Esophagus squamous epithelium (tissue), 5 donors: ENCODE data around the gene PIK3C2G. TPM values are rescaled to one million over a fixed set of nuclear protein-coding genes. Genes with fewer than 3 reads are reported as not detected.

Source experiments
- DNase-seq: peaks from one replicate; lab custom pipeline; 2025; lab: John Stamatoyannopoulos, UW
- H3K27ac ChIP-seq, 4 donors: fragments of 200-600 bp; sonication (generic); one replicate each; pipeline ENCODE4 v1.5.1; 2016 to 2019; ENCODE audit warnings: mild to moderate bottlenecking in 1 of 4
- H3K27me3 ChIP-seq, 4 donors: fragments of 200-600 bp; sonication (generic); 1 replicate in 3 of 4; 2 replicates in 1 of 4; pipeline versions ENCODE4 v1.5.1 to v1.6.0; 2017 to 2021; ENCODE audit warnings: antibody characterized with exemption in 1 of 4
- H3K36me3 ChIP-seq, 3 donors: fragments of 200-600 bp; sonication (generic); one replicate each; pipeline ENCODE4 v1.5.1; 2016 to 2019
- H3K4me1 ChIP-seq, 3 donors: fragments of 200-600 bp; sonication (generic); one replicate each; pipeline ENCODE4 v1.5.1; 2017 to 2019
- H3K4me3 ChIP-seq, 4 donors: fragments of 200-600 bp; sonication (generic); 1 replicate in 3 of 4; 2 replicates in 1 of 4; pipeline ENCODE4 v1.5.1; 2016 to 2019; ENCODE audit warnings: mild to moderate bottlenecking in 2 of 4, moderate library complexity in 1 of 4
- H3K9me3 ChIP-seq, 3 donors: fragments of 200-600 bp; sonication (generic); one replicate each; pipeline ENCODE4 v1.5.1; 2016 to 2019
- POLR2A ChIP-seq, 4 donors: fragments of 450-650 bp; IDR thresholded peaks; one replicate each; pipeline ENCODE4 v1.6.1; 2017; ENCODE audit warnings: antibody characterized with exemption in 4 of 4, mild to moderate bottlenecking in 4 of 4, moderate library complexity in 3 of 4
- WGBS, 2 donors: methylation state at CpG; one replicate each; pipeline ENCODE4 v1.1.5; 2018; 5-methylcytosine and 5-hydroxymethylcytosine counted together
- intact Hi-C: fragments of 100-400 bp; cut with DNase I; formaldehyde crosslinking; loops from one replicate; pipeline ENCODE4 v1.15.0; 2022
- total RNA-seq, 4 donors: library from RNA; depleted of rRNA; stranded (reverse); fragments of >200 nt; gene quantifications; one replicate each; pipeline ENCODE4 v1.1.0, GENCODE V29; 2016
- TF ChIP-seq, protein P1 (sequence below), 6 experiments: fragments of 450-650 bp in 4 of 6; fragments of 200-600 bp in 2 of 6; sonication (generic) in 2 of 6; IDR thresholded peaks; one replicate each; pipeline ENCODE4 v1.5.1; 2016 to 2019; ENCODE audit warnings: antibody characterized with exemption in 6 of 6, mild to moderate bottlenecking in 4 of 6, moderate library complexity in 4 of 6
- donor health status: DM: yes; HTN: yes; CAD: no.

Gene PIK3C2G
- total RNA-seq, 4 donors from 2014 or later: 3.5 to 12.6 (median 7.2) TPM

DNA sequence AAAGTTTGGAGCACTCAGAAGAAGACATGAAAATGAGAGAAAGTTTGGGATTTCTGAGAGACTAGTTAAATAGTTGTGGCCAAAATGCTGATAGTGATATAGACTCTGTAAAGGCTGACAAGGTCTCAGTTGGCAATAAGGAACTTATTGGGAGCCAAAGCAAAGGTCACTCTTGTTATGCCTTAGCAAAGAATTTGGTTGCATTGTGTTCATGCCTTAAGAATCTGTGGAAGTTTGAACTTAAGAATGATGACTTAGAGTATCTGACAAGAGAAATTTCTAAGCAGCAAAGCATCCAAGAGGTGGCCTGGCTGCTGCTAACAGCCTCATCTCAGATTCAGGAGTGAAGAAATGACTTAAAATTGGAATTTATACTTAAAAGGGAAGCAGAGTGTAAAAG, 113.8 kb downstream of the PIK3C2G start:
- TF ChIP-seq, protein P1, sequence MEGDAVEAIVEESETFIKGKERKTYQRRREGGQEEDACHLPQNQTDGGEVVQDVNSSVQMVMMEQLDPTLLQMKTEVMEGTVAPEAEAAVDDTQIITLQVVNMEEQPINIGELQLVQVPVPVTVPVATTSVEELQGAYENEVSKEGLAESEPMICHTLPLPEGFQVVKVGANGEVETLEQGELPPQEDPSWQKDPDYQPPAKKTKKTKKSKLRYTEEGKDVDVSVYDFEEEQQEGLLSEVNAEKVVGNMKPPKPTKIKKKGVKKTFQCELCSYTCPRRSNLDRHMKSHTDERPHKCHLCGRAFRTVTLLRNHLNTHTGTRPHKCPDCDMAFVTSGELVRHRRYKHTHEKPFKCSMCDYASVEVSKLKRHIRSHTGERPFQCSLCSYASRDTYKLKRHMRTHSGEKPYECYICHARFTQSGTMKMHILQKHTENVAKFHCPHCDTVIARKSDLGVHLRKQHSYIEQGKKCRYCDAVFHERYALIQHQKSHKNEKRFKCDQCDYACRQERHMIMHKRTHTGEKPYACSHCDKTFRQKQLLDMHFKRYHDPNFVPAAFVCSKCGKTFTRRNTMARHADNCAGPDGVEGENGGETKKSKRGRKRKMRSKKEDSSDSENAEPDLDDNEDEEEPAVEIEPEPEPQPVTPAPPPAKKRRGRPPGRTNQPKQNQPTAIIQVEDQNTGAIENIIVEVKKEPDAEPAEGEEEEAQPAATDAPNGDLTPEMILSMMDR (IDR thresholded peaks at IDR 0.05): no peak
- no peak for TF ChIP-seq POLR2A (IDR thresholded peaks at IDR 0.05)
- H3K9me3 ChIP-seq: peaks cover 0 to 9% (median 0%) of the 10 kb centered on the region in 3 donors
- no peak overlapping the region for H3K27ac ChIP-seq
- intact Hi-C loops: no loop called here
- H3K27me3 ChIP-seq: no peaks in the 10 kb centered on the region
- H3K4me1 ChIP-seq: no peaks in the 10 kb centered on the region
- no peak for DNase-seq
- H3K36me3 ChIP-seq: peaks cover 0 to 12% (median 0%) of the 10 kb centered on the region in 3 donors
- H3K4me3 ChIP-seq: no peak overlapping the region

GRCh38 chr12:18375583-18375982, 114.3 kb downstream of the PIK3C2G start:
- no peak for DNase-seq
- H3K9me3 ChIP-seq: peaks cover 0 to 9% (median 0%) of the 10 kb centered on the region in 3 donors
- H3K4me1 ChIP-seq: no peaks in the 10 kb centered on the region
- H3K36me3 ChIP-seq: peaks cover 0 to 12% (median 0%) of the 10 kb centered on the region in 3 donors
- WGBS, 2 donors: 58 to 100% methylated on average over 1 to 2 of the region's 2 CpGs
- H3K4me3 ChIP-seq: no peak overlapping the region
- intact Hi-C loops: no loop called here
- H3K27ac ChIP-seq: no peak overlapping the region
- H3K27me3 ChIP-seq: no peaks in the 10 kb centered on the region
- TF ChIP-seq POLR2A (IDR thresholded peaks at IDR 0.05): no peak
- TF ChIP-seq, protein P1 (IDR thresholded peaks at IDR 0.05): no peak

DNA sequence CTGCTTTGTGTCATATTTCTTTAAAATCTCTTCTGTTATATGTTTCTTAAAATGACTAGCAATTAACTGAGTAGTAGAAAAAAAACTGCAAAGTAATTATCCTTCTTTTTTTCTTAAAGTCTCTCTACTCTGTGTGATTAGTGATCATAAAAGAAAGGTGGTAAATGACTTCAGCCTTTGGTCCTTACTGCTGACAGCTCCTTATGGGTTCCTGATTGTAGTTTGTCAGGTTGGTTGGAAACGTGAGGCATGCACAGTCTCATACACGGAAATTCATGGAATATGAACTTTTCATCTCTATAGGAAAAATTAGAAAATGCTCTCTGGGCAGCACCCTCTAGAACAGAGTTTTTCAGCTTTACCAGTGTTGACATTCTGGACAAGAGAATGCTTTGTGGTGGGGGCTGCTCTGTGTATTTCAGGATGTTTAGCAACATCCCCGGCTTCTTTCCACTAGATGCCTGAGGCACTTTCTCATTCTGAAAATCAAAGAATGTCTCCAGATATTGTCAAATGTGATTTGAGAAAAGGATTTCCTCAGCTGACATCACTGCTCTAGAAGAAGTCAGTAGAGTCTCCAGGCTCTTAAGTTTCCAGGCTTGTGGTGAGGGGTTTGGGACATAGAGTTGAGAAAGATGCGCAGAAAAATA, 121.0 kb downstream of the PIK3C2G start:
- TF ChIP-seq, protein P1 (IDR thresholded peaks at IDR 0.05): no peak
- no peak for TF ChIP-seq POLR2A (IDR thresholded peaks at IDR 0.05)
- DNase-seq: no peak
- peak overlapping the region in 1 of 4 donors; percentile 53 for H3K27ac ChIP-seq
- intact Hi-C loops: no loop called here
- peaks cover 0 to 18% (median 0%) of the 10 kb centered on the region in 3 donors for H3K4me1 ChIP-seq
- H3K27me3 ChIP-seq: no peaks in the 10 kb centered on the region
- H3K36me3 ChIP-seq: no peaks in the 10 kb centered on the region
- H3K9me3 ChIP-seq: no peaks in the 10 kb centered on the region
- H3K4me3 ChIP-seq: no peak overlapping the region
- WGBS, 2 donors: 49 to 64% methylated on average over 4 of the region's 4 CpGs

DNA sequence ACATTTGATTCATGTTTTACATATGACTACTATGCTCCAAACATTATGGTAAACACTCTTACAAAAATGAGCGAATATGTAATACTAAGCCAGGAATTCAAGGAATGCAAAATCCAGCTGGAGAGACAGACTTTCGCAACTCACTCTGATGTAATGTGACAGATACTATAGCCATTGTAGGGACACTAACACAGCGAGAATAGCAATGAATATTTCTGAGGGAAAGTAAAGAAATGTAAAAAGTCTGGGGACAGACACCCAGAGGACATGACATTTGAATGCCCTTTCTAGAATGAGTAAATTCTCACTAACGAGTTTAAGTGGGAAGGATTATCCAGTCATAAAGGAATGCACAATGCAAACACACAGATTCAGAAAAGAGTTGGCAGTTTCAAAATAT, 121.9 kb downstream of the PIK3C2G start:
- Histone ChIP-seq H3K27me3 (no peaks in the 10 kb centered on the region), H3K4me1 (peaks cover 0 to 18% (median 0%) of the 10 kb centered on the region in 3 donors), H3K36me3 (no peaks in the 10 kb centered on the region), H3K4me3 (no peak overlapping the region), H3K9me3 (no peaks in the 10 kb centered on the region), H3K27ac (peak overlapping the region in 1 of 4 donors; percentile 53)
- no peak for DNase-seq
- intact Hi-C loops: no loop called here
- WGBS, 2 donors: 17 to 47% methylated on average over 4 of the region's 4 CpGs
- TF ChIP-seq, protein P1 (IDR thresholded peaks at IDR 0.05): no peak
- no peak for TF ChIP-seq POLR2A (IDR thresholded peaks at IDR 0.05)

DNA sequence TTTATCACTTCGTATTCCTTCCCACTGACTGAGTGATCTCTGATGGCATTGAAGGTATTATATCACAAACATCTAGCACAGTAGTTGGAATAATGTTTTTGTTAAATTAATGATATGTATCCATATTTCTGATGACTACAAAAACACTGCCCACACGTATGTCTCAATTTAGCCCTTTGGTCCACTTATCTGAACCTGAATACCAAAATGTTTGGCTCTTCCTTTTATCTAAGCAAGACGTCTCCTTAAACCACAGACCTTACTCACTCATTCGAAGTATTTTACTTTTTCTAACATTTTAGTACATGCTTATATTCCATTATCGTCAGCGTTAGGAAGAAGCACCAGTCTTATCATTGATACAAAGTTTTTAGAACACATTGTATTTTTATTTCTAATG, 126.4 kb downstream of the PIK3C2G start:
- H3K4me1 ChIP-seq: peaks cover 0 to 11% (median 0%) of the 10 kb centered on the region in 3 donors
- H3K36me3 ChIP-seq: no peaks in the 10 kb centered on the region
- TF ChIP-seq POLR2A (IDR thresholded peaks at IDR 0.05): no peak
- TF ChIP-seq, protein P1 (IDR thresholded peaks at IDR 0.05): no peak
- no peak overlapping the region for H3K4me3 ChIP-seq
- 83 to 94% methylated on average over 6 of the region's 6 CpGs for whole genome bisulfite sequencing, 2 donors
- no peaks in the 10 kb centered on the region for H3K27me3 ChIP-seq
- H3K9me3 ChIP-seq: no peaks in the 10 kb centered on the region
- no peak for DNase-seq
- intact Hi-C loops: no loop called here
- H3K27ac ChIP-seq: no peak overlapping the region
